ENCODE results near the gene KBTBD3. TPM values are rescaled to one million over a fixed set of nuclear protein-coding genes. Genes with fewer than 3 reads are reported as not detected.
"Not testable (repeated sequence)": the region's sequence is repeated elsewhere in the genome, so short reads cannot be mapped to it uniquely, and the experiment has no call there.

Gene KBTBD3
- total and polyA plus RNA-seq, 9 donors = 4.2 to 11.9 (median 8.2) TPM

- H3K4me3 ChIP-seq = no peak overlapping the region
- DNase-seq = no peak
- no peaks in the 10 kb centered on the region for H3K4me1 ChIP-seq (ENCODE audit: insufficient read depth)
- H3K36me3 ChIP-seq = no peaks in the 10 kb centered on the region
- H3K27ac ChIP-seq = no peak overlapping the region
- H3K9me3 ChIP-seq = no peaks in the 10 kb centered on the region
- no peak for TF ChIP-seq CTCF (IDR thresholded peaks at IDR 0.05)
- no peak for TF ChIP-seq EP300 (IDR thresholded peaks at IDR 0.05)
- no peak for TF ChIP-seq POLR2A (IDR thresholded peaks at IDR 0.05)
- WGBS, 3 donors = 62 to 78% (median 68%) methylated on average over 2 of the region's 2 CpGs
- H3K27me3 ChIP-seq = no peaks in the 10 kb centered on the region
- intact Hi-C loops (cut with DNase I) = no loop called here
Measured at GRCh38 chr11:106011481-106011880, 65.7 kb downstream of the KBTBD3 start.

GRCh38 chr11:106003094-106003493 lies 74.1 kb downstream of the KBTBD3 start:
- H3K27ac ChIP-seq; H3K4me1 ChIP-seq (ENCODE audit: insufficient read depth); H3K27me3 ChIP-seq; intact Hi-C loops (cut with DNase I); DNase-seq; H3K9me3 ChIP-seq; H3K4me3 ChIP-seq; H3K36me3 ChIP-seq: not testable (repeated sequence)
- WGBS, 3 donors = 95 to 98% (median 96%) methylated on average over 4 of the region's 4 CpGs

GRCh38 chr11:106001304-106002012 lies 75.7 kb downstream of the KBTBD3 start:
- intact Hi-C loops (cut with DNase I) = no loop called here
- TF ChIP-seq EP300 (IDR thresholded peaks at IDR 0.05) (no peak), POLR2A (IDR thresholded peaks at IDR 0.05) (no peak), CTCF (IDR thresholded peaks at IDR 0.05) (no peak)
- H3K9me3 ChIP-seq = peaks cover 0 to 7% of the 10 kb centered on the region in 2 donors
- WGBS, 3 donors = 90 to 97% (median 96%) methylated on average over 4 of the region's 4 CpGs
- no peak overlapping the region for H3K4me3 ChIP-seq
- H3K4me1 ChIP-seq (ENCODE audit: insufficient read depth) = no peaks in the 10 kb centered on the region
- H3K36me3 ChIP-seq = no peaks in the 10 kb centered on the region
- DNase-seq = no peak
- no peak overlapping the region for H3K27ac ChIP-seq
- H3K27me3 ChIP-seq = no peaks in the 10 kb centered on the region

Other genes starting within 250 kb of the KBTBD3 start
- 10 to 100 TPM; 12.6 to 21.0 (median 17.5) TPM for gene MSANTD4, start 55.1 kb downstream of the KBTBD3 start, total RNA-seq
- gene MSANTD4, start 55.1 kb downstream of the KBTBD3 start, polyA plus RNA-seq = 10 to 100 TPM in 1 of 2 donors, 1 to 10 TPM in 1; 8.9 to 12.1 TPM
- gene AASDHPPT, start 315 bp upstream of the KBTBD3 start, total RNA-seq = 10 to 100 TPM; 18.9 to 43.1 (median 28.5) TPM
- 10 to 100 TPM; 17.3 to 25.7 TPM for gene AASDHPPT, start 315 bp upstream of the KBTBD3 start, polyA plus RNA-seq

Data from ovary (tissue), 9 donors.